IMR-90 (cell line): ENCODE measurements around the gene TIAM1. TPM values are rescaled to one million over a fixed set of nuclear protein-coding genes. Genes with fewer than 3 reads are reported as not detected.

Experiments used
- ATAC-seq: fragments of 200-7000 bp; cut with Tn5 transposase; 2 replicates; pipeline ENCODE4 v1.9.1; 2020; ENCODE audit warnings: low read depth, mild to moderate bottlenecking, moderate library complexity
- BruUV-seq: library from RNA; stranded (reverse); fragments of 400-500 nt; replicated peaks from 2 replicates; lab custom pipeline; 2021; lab: Mats Ljungman, UMichigan
- CTCF ChIA-PET: fragments of 300-600 bp; formaldehyde crosslinking; extraction: SDS; loops from one replicate; lab custom pipeline; 2021; ENCODE audit warnings: antibody characterized with exemption; lab: Yijun Ruan, JAX
- POLR2A ChIA-PET: fragments of 300-600 bp; sonication (Branson Sonifier 250); formaldehyde crosslinking; loops from one replicate; lab custom pipeline; 2022; ENCODE audit warnings: antibody characterized with exemption; ENCODE audit not compliant: unreplicated experiment; lab: Charles Lee
- DNase-seq: peaks from one replicate; pipeline ENCODE4 v3.0.0; 2013
- H2AFZ ChIP-seq: replicated peaks from 2 replicates; pipeline ENCODE3; 2013; ENCODE audit warnings: low read length, mild to moderate bottlenecking; ENCODE audit not compliant: poor library complexity
- H2AK5ac ChIP-seq: 2 replicates; pipeline ENCODE4 v1.6.1; 2013; ENCODE audit warnings: low read depth, low read length, inconsistent platforms
- H2AK9ac ChIP-seq: replicated peaks from 2 replicates; pipeline ENCODE3; 2013; ENCODE audit warnings: mild to moderate bottlenecking, low read depth, low read length, moderate library complexity; ENCODE audit not compliant: poor library complexity
- H2BK120ac ChIP-seq: 2 replicates; pipeline ENCODE4 v1.6.1; 2013; ENCODE audit warnings: low read depth, low read length, inconsistent platforms
- H2BK15ac ChIP-seq: 3 replicates; pipeline ENCODE4 v1.6.1; 2013; ENCODE audit warnings: low read depth, low read length, inconsistent platforms
- H2BK20ac ChIP-seq: 2 replicates; pipeline ENCODE4 v1.6.1; 2013; ENCODE audit warnings: low read depth, mild to moderate bottlenecking, inconsistent platforms, low read length, moderate library complexity
- H2BK5ac ChIP-seq: 2 replicates; pipeline ENCODE4 v1.6.1; 2013; ENCODE audit warnings: mild to moderate bottlenecking, low read depth, low read length, inconsistent platforms; ENCODE audit not compliant: poor library complexity, severe bottlenecking
- H3K14ac ChIP-seq: replicated peaks from 2 replicates; pipeline ENCODE4 v1.6.1; 2013; ENCODE audit warnings: low read depth, low read length, inconsistent platforms
- H3K18ac ChIP-seq: 2 replicates; pipeline ENCODE4 v1.6.1; 2013; ENCODE audit warnings: low read depth, low read length, control low read depth
- H3K23ac ChIP-seq: 2 replicates; pipeline ENCODE4 v1.6.1; 2013; ENCODE audit warnings: low read depth, low read length, inconsistent platforms
- H3K27ac ChIP-seq: 2 replicates; pipeline ENCODE4 v1.5.1; 2013; ENCODE audit warnings: mild to moderate bottlenecking, control low read depth, low read length; ENCODE audit not compliant: insufficient read depth
- H3K27me3 ChIP-seq: 2 replicates; pipeline ENCODE4 v1.6.1; 2013; ENCODE audit warnings: low read length; ENCODE audit not compliant: control insufficient read depth, insufficient read depth
- H3K36me3 ChIP-seq: 2 replicates; pipeline ENCODE4 v1.6.1; 2013; ENCODE audit warnings: low read length, mixed read lengths; ENCODE audit not compliant: control insufficient read depth, insufficient read depth
- H3K4ac ChIP-seq: 2 replicates; pipeline ENCODE4 v1.6.1; 2013; ENCODE audit warnings: low read depth, low read length, inconsistent platforms
- H3K4me1 ChIP-seq: 2 replicates; pipeline ENCODE4 v1.6.1; 2013; ENCODE audit warnings: low read length, mixed read lengths; ENCODE audit not compliant: control insufficient read depth, insufficient read depth
- H3K4me2 ChIP-seq: 2 replicates; pipeline ENCODE4 v1.6.1; 2013; ENCODE audit warnings: low read depth, mild to moderate bottlenecking, control low read depth, low read length, moderate library complexity
- H3K4me3 ChIP-seq: 2 replicates; pipeline ENCODE4 v1.5.1; 2013; ENCODE audit warnings: low read depth, mild to moderate bottlenecking, control low read depth, low read length, moderate library complexity; ENCODE audit not compliant: insufficient read depth
- H3K56ac ChIP-seq: 2 replicates; pipeline ENCODE4 v1.6.1; 2013; ENCODE audit warnings: low read length, inconsistent platforms; ENCODE audit not compliant: insufficient read depth; ENCODE audit errors: extremely low read depth
- H3K79me1 ChIP-seq, 2 experiments: 2 replicates each; pipeline ENCODE4 v1.6.1; 2013; ENCODE audit warnings: low read length in 2 of 2, inconsistent platforms in 1 of 2, low read depth in 1 of 2
- H3K9ac ChIP-seq: 2 replicates; pipeline ENCODE4 v1.6.1; 2013; ENCODE audit warnings: low read depth, low read length, control low read depth
- H3K9me1 ChIP-seq: 2 replicates; pipeline ENCODE4 v1.6.1; 2013; ENCODE audit warnings: low read length, inconsistent platforms; ENCODE audit not compliant: insufficient read depth
- H3K9me3 ChIP-seq: 2 replicates; pipeline ENCODE4 v1.6.1; 2013; ENCODE audit warnings: low read length; ENCODE audit not compliant: control insufficient read depth, insufficient read depth
- H4K20me1 ChIP-seq: 2 replicates; pipeline ENCODE4 v1.6.1; 2013; ENCODE audit warnings: low read length, inconsistent platforms; ENCODE audit not compliant: insufficient read depth
- H4K5ac ChIP-seq: 2 replicates; pipeline ENCODE4 v1.6.1; 2013; ENCODE audit warnings: mild to moderate bottlenecking, low read depth, low read length, control low read depth
- H4K8ac ChIP-seq, 2 experiments: 2 replicates each; pipeline ENCODE4 v1.6.1; 2013; ENCODE audit warnings: low read depth in 2 of 2, low read length in 2 of 2, control low read depth in 1 of 2, inconsistent platforms in 1 of 2
- H4K91ac ChIP-seq: 2 replicates; pipeline ENCODE4 v1.6.1; 2013; ENCODE audit warnings: low read depth, low read length, inconsistent platforms; ENCODE audit not compliant: insufficient read depth
- CEBPB ChIP-seq: IDR thresholded peaks from 2 replicates; pipeline ENCODE4 v1.6.1; 2012; ENCODE audit warnings: low read depth, low read length, improper control_type of control experiment
- RAD21 ChIP-seq: IDR thresholded peaks from 2 replicates; pipeline ENCODE4 v1.6.1; 2012; ENCODE audit warnings: low read length, improper control_type of control experiment
- WGBS, 2 experiments: methylation state at CpG; one replicate each; pipeline versions ENCODE4 v1.1.5 to v1.1.7; 2013; ENCODE audit warnings: missing lambda C conversion rate in 2 of 2; ENCODE audit not compliant: insufficient read length in 1 of 2; ENCODE audit errors: extremely low coverage in 2 of 2; 5-methylcytosine and 5-hydroxymethylcytosine counted together
- dilution Hi-C: fragments of 300-500 bp; cut with HindIII; formaldehyde crosslinking; loops from one replicate; pipeline ENCODE4 v1.14.3; 2018; ENCODE audit warnings: low sequenced_read_pairs; ENCODE audit not compliant: unreplicated experiment
- in situ Hi-C: fragments of 300-500 bp; cut with MboI; formaldehyde crosslinking; loops from 3 replicates; pipeline ENCODE4 v1.14.3; 2019; ENCODE audit warnings: low sequenced_read_pairs, inconsistent platforms, mixed read lengths
- intact Hi-C: fragments of 100-400 bp; cut with micrococcal nuclease; formaldehyde crosslinking; loops from 2 replicates; pipeline ENCODE4 v1.10.0; 2022
- polyA plus RNA-seq, 3 experiments: library from polyadenylated mRNA; depleted of rRNA; stranded (reverse); fragments of >200 nt; gene quantifications; 2 replicates each; pipeline ENCODE4 v1.2.3, GENCODE V29; 2012; ENCODE audit warnings: low replicate concordance in 1 of 3
- total RNA-seq: library from RNA; depleted of rRNA; stranded (reverse); fragments of >200 nt; gene quantifications from 2 replicates; pipeline ENCODE4 v1.2.3, GENCODE V29; 2012

TIAM1 gene
- total and polyA plus RNA-seq, 2 of the 4 experiments (the other 2 are of a cell fraction): 2.9 to 9.3 TPM

DNA sequence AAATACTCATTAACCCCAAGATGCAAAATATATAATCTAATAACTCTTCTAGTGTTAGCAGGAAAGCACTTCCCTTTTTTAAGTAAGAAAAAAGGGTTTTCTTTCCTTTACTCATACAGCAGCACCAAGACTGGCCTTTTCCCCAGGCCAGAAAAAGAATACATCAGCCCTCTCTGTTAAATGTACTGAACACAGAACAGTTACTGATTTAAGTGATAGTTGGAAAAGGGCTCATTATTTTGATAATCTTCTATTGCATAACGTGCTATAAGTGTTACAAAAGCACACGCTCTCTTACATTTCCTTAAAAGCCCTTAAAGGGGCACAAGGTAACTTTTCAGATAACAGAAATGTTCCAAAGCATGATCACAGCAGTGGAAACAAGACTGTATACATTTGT, 142.9 kb downstream of the TIAM1 start:
- Histone ChIP-seq H4K5ac (no peak overlapping the region), H4K91ac (no peak overlapping the region), H2AK5ac (no peak overlapping the region), H2BK5ac (no peak overlapping the region), H4K20me1 (no peaks in the 10 kb centered on the region), H3K4me1 (no peaks in the 10 kb centered on the region), H2BK20ac (no peak overlapping the region), H3K14ac (no peak overlapping the region), H3K9me3 (no peaks in the 10 kb centered on the region), H3K18ac (no peak overlapping the region), H3K4me3 (no peak overlapping the region), H3K27ac (no peak overlapping the region), H3K4me2 (no peak overlapping the region), H2AK9ac (no peak overlapping the region), H2BK15ac (no peak overlapping the region), H3K36me3 (no peaks in the 10 kb centered on the region), H3K23ac (no peak overlapping the region), H3K79me1 (no peaks in the 10 kb centered on the region), H3K56ac (no peak overlapping the region), H3K9ac (no peak overlapping the region), H4K8ac (no peak overlapping the region), H3K4ac (no peak overlapping the region), H2AFZ (no peak overlapping the region), H2BK120ac (no peak overlapping the region), H3K9me1 (no peaks in the 10 kb centered on the region), H3K27me3 (no peaks in the 10 kb centered on the region)
- no CpG with 5 or more reads among the region's 2 CpGs for WGBS, 2 experiments
- ATAC-seq (no peak), DNase-seq (no peak)
- in situ Hi-C loops: no loop called here
- dilution Hi-C loops: no loop called here
- BruUV-seq: no TSS peak
- peak; percentile 57 for TF ChIP-seq CEBPB
- no peak for TF ChIP-seq RAD21
- POLR2A ChIA-PET: no interaction called here
- intact Hi-C loops: no loop called here
- CTCF ChIA-PET: interaction anchor here (1.4 kb wide), 2 partner anchors 380 to 403 kb away, joined by 4 to 9 read pairs; no protein-coding TSS in a partner anchor
